HEK293 (cell line): ENCODE data around the gene MLH3.

ENCODE experiments used
- KLF16 ChIP-seq: fragments of 450-650 bp; formaldehyde crosslinking; IDR thresholded peaks from 2 replicates; pipeline ENCODE4 v1.5.1; 2017; ENCODE audit warnings: missing biosample characterization, missing genetic modification characterization
- SP2 ChIP-seq: fragments of 450-650 bp; formaldehyde crosslinking; IDR thresholded peaks from 2 replicates; pipeline ENCODE4 v1.5.1; 2016; ENCODE audit warnings: missing biosample characterization, missing genetic modification characterization
- YY1 ChIP-seq: fragments of 450-650 bp; formaldehyde crosslinking; IDR thresholded peaks from 2 replicates; pipeline ENCODE4 v1.5.1; 2018; ENCODE audit warnings: missing biosample characterization, missing genetic modification characterization
- ZNF626 ChIP-seq: fragments of 450-650 bp; sonication (Bioruptor Pico); formaldehyde crosslinking; IDR thresholded peaks from 2 replicates; pipeline ENCODE4 v1.5.1; 2018; ENCODE audit warnings: missing biosample characterization, missing genetic modification characterization, inconsistent platforms
- ZNF639 ChIP-seq: fragments of 450-650 bp; formaldehyde crosslinking; IDR thresholded peaks from 2 replicates; pipeline ENCODE4 v1.5.1; 2016; ENCODE audit warnings: missing biosample characterization, missing genetic modification characterization
- ZNF660 ChIP-seq: fragments of 450-650 bp; IDR thresholded peaks from 2 replicates; pipeline ENCODE4 v1.5.1; 2018; ENCODE audit warnings: missing biosample characterization, mild to moderate bottlenecking, missing genetic modification characterization
- TF ChIP-seq, protein P1 (sequence below): fragments of 450-650 bp; formaldehyde crosslinking; IDR thresholded peaks from 2 replicates; pipeline ENCODE4 v1.5.1; 2016; ENCODE audit warnings: missing biosample characterization, missing genetic modification characterization
- TF ChIP-seq, protein P2 (sequence below): sonication (generic); formaldehyde crosslinking; IDR thresholded peaks from 2 replicates; pipeline ENCODE4 v1.8.1; 2022; ENCODE audit warnings: mild to moderate bottlenecking, moderate library complexity, missing genetic modification reagents

DNA sequence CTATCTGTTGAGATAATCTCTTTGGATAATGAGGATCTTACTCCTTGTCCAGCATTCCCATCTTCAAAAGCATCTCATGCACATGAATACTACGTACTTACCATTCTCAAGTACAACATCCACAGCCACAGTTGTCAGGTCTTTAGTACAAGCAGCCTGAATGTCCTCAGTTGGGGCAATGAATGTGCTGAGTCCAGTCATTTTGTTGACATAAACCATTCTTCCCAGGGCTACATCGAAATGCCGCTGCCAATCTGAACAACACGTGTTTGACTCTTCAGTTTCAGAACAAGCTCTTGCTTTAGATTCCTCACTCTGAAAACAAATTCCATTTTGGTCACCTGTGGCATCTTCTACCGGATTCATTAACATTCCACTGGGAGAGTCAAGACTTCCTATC is 5.0 kb downstream of the MLH3 start:
- TF ChIP-seq, protein P1, sequence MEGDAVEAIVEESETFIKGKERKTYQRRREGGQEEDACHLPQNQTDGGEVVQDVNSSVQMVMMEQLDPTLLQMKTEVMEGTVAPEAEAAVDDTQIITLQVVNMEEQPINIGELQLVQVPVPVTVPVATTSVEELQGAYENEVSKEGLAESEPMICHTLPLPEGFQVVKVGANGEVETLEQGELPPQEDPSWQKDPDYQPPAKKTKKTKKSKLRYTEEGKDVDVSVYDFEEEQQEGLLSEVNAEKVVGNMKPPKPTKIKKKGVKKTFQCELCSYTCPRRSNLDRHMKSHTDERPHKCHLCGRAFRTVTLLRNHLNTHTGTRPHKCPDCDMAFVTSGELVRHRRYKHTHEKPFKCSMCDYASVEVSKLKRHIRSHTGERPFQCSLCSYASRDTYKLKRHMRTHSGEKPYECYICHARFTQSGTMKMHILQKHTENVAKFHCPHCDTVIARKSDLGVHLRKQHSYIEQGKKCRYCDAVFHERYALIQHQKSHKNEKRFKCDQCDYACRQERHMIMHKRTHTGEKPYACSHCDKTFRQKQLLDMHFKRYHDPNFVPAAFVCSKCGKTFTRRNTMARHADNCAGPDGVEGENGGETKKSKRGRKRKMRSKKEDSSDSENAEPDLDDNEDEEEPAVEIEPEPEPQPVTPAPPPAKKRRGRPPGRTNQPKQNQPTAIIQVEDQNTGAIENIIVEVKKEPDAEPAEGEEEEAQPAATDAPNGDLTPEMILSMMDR (tag by site-specific recombination) = no peak
- TF ChIP-seq ZNF626 (tag by site-specific recombination) (no peak), KLF16 (no peak), ZNF639 (tag by site-specific recombination) (no peak), SP2 (tag by site-specific recombination) (no peak), ZNF660 (no peak), YY1 (tag by site-specific recombination) (no peak)
- TF ChIP-seq, protein P2, sequence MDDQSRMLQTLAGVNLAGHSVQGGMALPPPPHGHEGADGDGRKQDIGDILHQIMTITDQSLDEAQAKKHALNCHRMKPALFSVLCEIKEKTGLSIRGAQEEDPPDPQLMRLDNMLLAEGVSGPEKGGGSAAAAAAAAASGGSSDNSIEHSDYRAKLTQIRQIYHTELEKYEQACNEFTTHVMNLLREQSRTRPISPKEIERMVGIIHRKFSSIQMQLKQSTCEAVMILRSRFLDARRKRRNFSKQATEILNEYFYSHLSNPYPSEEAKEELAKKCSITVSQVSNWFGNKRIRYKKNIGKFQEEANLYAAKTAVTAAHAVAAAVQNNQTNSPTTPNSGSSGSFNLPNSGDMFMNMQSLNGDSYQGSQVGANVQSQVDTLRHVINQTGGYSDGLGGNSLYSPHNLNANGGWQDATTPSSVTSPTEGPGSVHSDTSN = no peak
